Liver (tissue), 9 donors: ENCODE data around the gene RGS7. TPM values are rescaled to one million over a fixed set of nuclear protein-coding genes. Genes with fewer than 3 reads are reported as not detected.

Experiments
- DNase-seq: peaks from one replicate; pipeline ENCODE4 v3.0.0-alpha.2; 2017; ENCODE audit warnings: low spot score
- H3K27ac ChIP-seq, 2 donors: one replicate each; pipeline ENCODE4 v1.7.0; 2013; ENCODE audit warnings: inconsistent platforms in 2 of 2, low read length in 2 of 2, control low read depth in 1 of 2, low read depth in 1 of 2, mild to moderate bottlenecking in 1 of 2
- H3K27me3 ChIP-seq, 4 donors: one replicate each; pipeline versions ENCODE4 v1.6.1 to v1.7.0; 2013; ENCODE audit warnings: low read length in 3 of 4, inconsistent platforms in 1 of 4, mild to moderate bottlenecking in 1 of 4, moderate library complexity in 1 of 4; ENCODE audit not compliant: control insufficient read depth in 4 of 4, insufficient read depth in 4 of 4
- H3K36me3 ChIP-seq, 4 donors: one replicate each; pipeline versions ENCODE4 v1.6.1 to v1.7.0; 2013; ENCODE audit warnings: low read length in 3 of 4, mild to moderate bottlenecking in 3 of 4, low read depth in 1 of 4, moderate library complexity in 1 of 4; ENCODE audit not compliant: control insufficient read depth in 4 of 4, insufficient read depth in 3 of 4
- H3K4me1 ChIP-seq, 4 donors: one replicate each; pipeline versions ENCODE4 v1.6.1 to v1.7.0; 2013; ENCODE audit warnings: low read length in 3 of 4, mild to moderate bottlenecking in 3 of 4, moderate library complexity in 1 of 4; ENCODE audit not compliant: control insufficient read depth in 4 of 4, insufficient read depth in 4 of 4
- H3K4me3 ChIP-seq, 3 donors: one replicate each; pipeline versions ENCODE4 v1.6.1 to v1.7.0; 2013; ENCODE audit warnings: low read length in 3 of 3, control low read depth in 1 of 3, low read depth in 1 of 3, mild to moderate bottlenecking in 1 of 3
- H3K9ac ChIP-seq, 2 donors: one replicate each; pipeline ENCODE4 v1.7.0; 2013; ENCODE audit warnings: low read length in 2 of 2, mild to moderate bottlenecking in 2 of 2, moderate library complexity in 2 of 2, control low read depth in 1 of 2, low read depth in 1 of 2
- H3K9me3 ChIP-seq, 4 donors: one replicate each; pipeline versions ENCODE4 v1.6.1 to v1.7.0; 2013; ENCODE audit warnings: low read length in 3 of 4; ENCODE audit not compliant: control insufficient read depth in 4 of 4
- EGR1 ChIP-seq, 2 donors: IDR thresholded peaks; 2 replicates each; pipeline ENCODE4 v1.6.1; 2016 to 2018; ENCODE audit warnings: antibody characterized with exemption in 2 of 2, low read depth in 2 of 2
- FOXA1 ChIP-seq: IDR thresholded peaks from 2 replicates; pipeline ENCODE4 v1.6.1; 2016; ENCODE audit warnings: antibody characterized with exemption
- FOXA2 ChIP-seq: IDR thresholded peaks from 2 replicates; pipeline ENCODE4 v1.6.1; 2016; ENCODE audit warnings: antibody characterized with exemption
- GABPA ChIP-seq, 2 donors: IDR thresholded peaks in 1 of 2; conservative IDR thresholded peaks in 1 of 2; 2 replicates each; pipeline ENCODE4 v1.6.1; 2016; ENCODE audit warnings: antibody characterized with exemption in 2 of 2, mild to moderate bottlenecking in 1 of 2, moderate library complexity in 1 of 2
- HNF4A ChIP-seq, 2 donors: conservative IDR thresholded peaks; 2 replicates each; pipeline ENCODE4 v1.6.1; 2016; ENCODE audit warnings: antibody characterized with exemption in 2 of 2, mild to moderate bottlenecking in 2 of 2
- JUND ChIP-seq, 2 donors: IDR thresholded peaks; 2 replicates each; pipeline ENCODE4 v1.6.1; 2016; ENCODE audit warnings: antibody characterized with exemption in 2 of 2
- MAX ChIP-seq: IDR thresholded peaks from 2 replicates; pipeline ENCODE4 v1.6.1; 2016; ENCODE audit warnings: antibody characterized with exemption
- RAD21 ChIP-seq, 2 donors: IDR thresholded peaks; 2 replicates each; pipeline ENCODE4 v1.6.1; 2016; ENCODE audit warnings: antibody characterized with exemption in 2 of 2, mild to moderate bottlenecking in 2 of 2
- RXRA ChIP-seq, 2 donors: IDR thresholded peaks; 2 replicates each; pipeline ENCODE4 v1.6.1; 2017 to 2018; ENCODE audit warnings: antibody characterized with exemption in 2 of 2, mild to moderate bottlenecking in 1 of 2
- SP1 ChIP-seq: IDR thresholded peaks from 2 replicates; pipeline ENCODE4 v1.6.1; 2018; ENCODE audit warnings: antibody characterized with exemption, mild to moderate bottlenecking
- YY1 ChIP-seq: IDR thresholded peaks from 2 replicates; pipeline ENCODE4 v1.6.1; 2016; ENCODE audit warnings: antibody characterized with exemption, mild to moderate bottlenecking
- WGBS: extraction: QIAGEN DNeasy Blood & Tissue Kit; methylation state at CpG from one replicate; pipeline ENCODE4 v1.1.7; 2013; 5-methylcytosine and 5-hydroxymethylcytosine counted together
- polyA plus RNA-seq, 2 donors: library from polyadenylated mRNA; stranded (reverse) in 1 of 2; unstranded in 1 of 2; fragments of 200-250 nt in 1 of 2; fragments of >200 nt in 1 of 2; fragmentation: Nextera tagmentation in 1 of 2; extraction: Ambion mirVana in 1 of 2; gene quantifications; one replicate each; pipeline versions ENCODE4 v1.2.1 to v1.2.3, GENCODE V29; 2013 to 2015
- total RNA-seq, 2 donors: library from RNA; depleted of rRNA; stranded (reverse); fragments of >200 nt; gene quantifications; one replicate each; pipeline ENCODE4 v1.2.3, GENCODE V29; 2014
- TF ChIP-seq, protein P1 (sequence below): IDR thresholded peaks from 2 replicates; pipeline ENCODE4 v1.6.1; 2016; ENCODE audit warnings: antibody characterized with exemption, mild to moderate bottlenecking
- TF ChIP-seq, protein P2 (sequence below): IDR thresholded peaks from 2 replicates; pipeline ENCODE4 v1.6.1; 2016; ENCODE audit warnings: antibody characterized with exemption
- TF ChIP-seq, protein P3 (sequence below): IDR thresholded peaks from 2 replicates; pipeline ENCODE4 v1.6.1; 2016; ENCODE audit warnings: antibody characterized with exemption
- donor health status: healthy.
- donor health status: healthy.
- donor health status: healthy.
- donor health status: healthy.
- donor health status: healthy.

The RGS7 gene
- total and polyA plus RNA-seq, 4 donors, result 0.05 to 0.18 TPM; not detected in 2

GRCh38 chr1:241215683-241216082 is 141.3 kb downstream of the RGS7 start (continued):
- no peak for TF ChIP-seq MAX

- no peak for DNase-seq
Observed at GRCh38 chr1:241215203-241215602, 141.8 kb downstream of the RGS7 start.

GRCh38 chr1:241213139-241213538 is 143.9 kb downstream of the RGS7 start:
- no peak for DNase-seq
- Histone ChIP-seq H3K9me3 (peaks cover 0 to 6% (median 1%) of the 10 kb centered on the region in 4 donors), H3K9ac (no peak overlapping the region), H3K27ac (no peak overlapping the region), H3K4me1 (no peaks in the 10 kb centered on the region), H3K36me3 (no peaks in the 10 kb centered on the region), H3K27me3 (peaks cover 0 to 2% (median 0%) of the 10 kb centered on the region in 4 donors), H3K4me3 (no peak overlapping the region)
- 80% methylated on average over 8 of the region's 8 CpGs for WGBS
- TF ChIP-seq HNF4A (conservative IDR thresholded peaks at IDR 0.05), result no peak
- TF ChIP-seq FOXA2, result no peak
- no peak for TF ChIP-seq YY1
- no peak for TF ChIP-seq FOXA1
- TF ChIP-seq EGR1 (IDR thresholded peaks at IDR 0.05; ENCODE audit: low read depth in 2 of 2), result no peak
- TF ChIP-seq SP1, result no peak
- TF ChIP-seq RXRA (IDR thresholded peaks at IDR 0.05), result no peak
- TF ChIP-seq, protein P1, sequence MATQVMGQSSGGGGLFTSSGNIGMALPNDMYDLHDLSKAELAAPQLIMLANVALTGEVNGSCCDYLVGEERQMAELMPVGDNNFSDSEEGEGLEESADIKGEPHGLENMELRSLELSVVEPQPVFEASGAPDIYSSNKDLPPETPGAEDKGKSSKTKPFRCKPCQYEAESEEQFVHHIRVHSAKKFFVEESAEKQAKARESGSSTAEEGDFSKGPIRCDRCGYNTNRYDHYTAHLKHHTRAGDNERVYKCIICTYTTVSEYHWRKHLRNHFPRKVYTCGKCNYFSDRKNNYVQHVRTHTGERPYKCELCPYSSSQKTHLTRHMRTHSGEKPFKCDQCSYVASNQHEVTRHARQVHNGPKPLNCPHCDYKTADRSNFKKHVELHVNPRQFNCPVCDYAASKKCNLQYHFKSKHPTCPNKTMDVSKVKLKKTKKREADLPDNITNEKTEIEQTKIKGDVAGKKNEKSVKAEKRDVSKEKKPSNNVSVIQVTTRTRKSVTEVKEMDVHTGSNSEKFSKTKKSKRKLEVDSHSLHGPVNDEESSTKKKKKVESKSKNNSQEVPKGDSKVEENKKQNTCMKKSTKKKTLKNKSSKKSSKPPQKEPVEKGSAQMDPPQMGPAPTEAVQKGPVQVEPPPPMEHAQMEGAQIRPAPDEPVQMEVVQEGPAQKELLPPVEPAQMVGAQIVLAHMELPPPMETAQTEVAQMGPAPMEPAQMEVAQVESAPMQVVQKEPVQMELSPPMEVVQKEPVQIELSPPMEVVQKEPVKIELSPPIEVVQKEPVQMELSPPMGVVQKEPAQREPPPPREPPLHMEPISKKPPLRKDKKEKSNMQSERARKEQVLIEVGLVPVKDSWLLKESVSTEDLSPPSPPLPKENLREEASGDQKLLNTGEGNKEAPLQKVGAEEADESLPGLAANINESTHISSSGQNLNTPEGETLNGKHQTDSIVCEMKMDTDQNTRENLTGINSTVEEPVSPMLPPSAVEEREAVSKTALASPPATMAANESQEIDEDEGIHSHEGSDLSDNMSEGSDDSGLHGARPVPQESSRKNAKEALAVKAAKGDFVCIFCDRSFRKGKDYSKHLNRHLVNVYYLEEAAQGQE, result no peak

More at GRCh38 chr1:241215203-241215602, 141.8 kb downstream of the RGS7 start:
- H3K27me3 ChIP-seq, result no peaks in the 10 kb centered on the region
- 42% methylated on average over 4 of the region's 4 CpGs for WGBS
- no peak for TF ChIP-seq SP1
- TF ChIP-seq, protein P2, sequence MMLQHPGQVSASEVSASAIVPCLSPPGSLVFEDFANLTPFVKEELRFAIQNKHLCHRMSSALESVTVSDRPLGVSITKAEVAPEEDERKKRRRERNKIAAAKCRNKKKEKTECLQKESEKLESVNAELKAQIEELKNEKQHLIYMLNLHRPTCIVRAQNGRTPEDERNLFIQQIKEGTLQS, result no peak
- H3K9me3 ChIP-seq, result peaks cover 0 to 6% (median 1%) of the 10 kb centered on the region in 4 donors
- no peak overlapping the region for H3K4me3 ChIP-seq
- no peak overlapping the region for H3K27ac ChIP-seq
- no peaks in the 10 kb centered on the region for H3K4me1 ChIP-seq
- H3K9ac ChIP-seq, result no peak overlapping the region
- no peaks in the 10 kb centered on the region for H3K36me3 ChIP-seq

DNA sequence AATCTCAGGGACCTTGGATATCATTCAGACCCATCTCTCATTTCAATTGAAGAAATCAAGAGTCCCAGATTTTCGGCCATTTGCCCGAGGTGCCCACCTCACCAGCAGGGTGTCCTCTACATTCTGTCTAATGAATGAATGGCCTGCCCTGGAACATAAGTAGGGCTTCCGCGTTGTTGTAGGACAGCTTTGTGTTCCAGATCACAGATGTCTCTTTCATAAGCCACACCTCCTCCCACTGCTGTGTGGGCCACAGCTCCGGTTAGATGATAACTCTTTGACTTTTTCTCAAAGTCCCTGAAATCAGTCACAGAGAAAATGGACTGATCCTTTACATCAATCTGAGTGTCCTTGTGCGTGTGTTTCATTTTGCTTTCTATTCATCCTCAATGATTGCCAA is 144.4 kb downstream of the RGS7 start:
- no peak overlapping the region for H3K4me3 ChIP-seq
- no peak for TF ChIP-seq RAD21 (IDR thresholded peaks at IDR 0.05)
- TF ChIP-seq RXRA (IDR thresholded peaks at IDR 0.05), result no peak
- TF ChIP-seq, protein P3, sequence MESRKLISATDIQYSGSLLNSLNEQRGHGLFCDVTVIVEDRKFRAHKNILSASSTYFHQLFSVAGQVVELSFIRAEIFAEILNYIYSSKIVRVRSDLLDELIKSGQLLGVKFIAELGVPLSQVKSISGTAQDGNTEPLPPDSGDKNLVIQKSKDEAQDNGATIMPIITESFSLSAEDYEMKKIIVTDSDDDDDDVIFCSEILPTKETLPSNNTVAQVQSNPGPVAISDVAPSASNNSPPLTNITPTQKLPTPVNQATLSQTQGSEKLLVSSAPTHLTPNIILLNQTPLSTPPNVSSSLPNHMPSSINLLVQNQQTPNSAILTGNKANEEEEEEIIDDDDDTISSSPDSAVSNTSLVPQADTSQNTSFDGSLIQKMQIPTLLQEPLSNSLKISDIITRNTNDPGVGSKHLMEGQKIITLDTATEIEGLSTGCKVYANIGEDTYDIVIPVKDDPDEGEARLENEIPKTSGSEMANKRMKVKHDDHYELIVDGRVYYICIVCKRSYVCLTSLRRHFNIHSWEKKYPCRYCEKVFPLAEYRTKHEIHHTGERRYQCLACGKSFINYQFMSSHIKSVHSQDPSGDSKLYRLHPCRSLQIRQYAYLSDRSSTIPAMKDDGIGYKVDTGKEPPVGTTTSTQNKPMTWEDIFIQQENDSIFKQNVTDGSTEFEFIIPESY, result no peak
- no peak for TF ChIP-seq JUND (IDR thresholded peaks at IDR 0.05)
- TF ChIP-seq, protein P2, result no peak
- TF ChIP-seq GABPA (IDR thresholded peaks at IDR 0.05 in 1 of 2, conservative IDR thresholded peaks at IDR 0.05 in 1 of 2), result no peak
- no peak for TF ChIP-seq FOXA2
- no peak for TF ChIP-seq HNF4A (conservative IDR thresholded peaks at IDR 0.05)
- no peak for TF ChIP-seq EGR1 (IDR thresholded peaks at IDR 0.05; ENCODE audit: low read depth in 2 of 2)
- peaks cover 0 to 6% (median 1%) of the 10 kb centered on the region in 4 donors for H3K9me3 ChIP-seq
- no peak overlapping the region for H3K9ac ChIP-seq
- H3K4me1 ChIP-seq, result no peaks in the 10 kb centered on the region
- WGBS, result 79% methylated on average over 6 of the region's 6 CpGs
- no peak overlapping the region for H3K27ac ChIP-seq
- no peak for DNase-seq
- peaks cover 0 to 2% (median 0%) of the 10 kb centered on the region in 4 donors for H3K27me3 ChIP-seq
- H3K36me3 ChIP-seq, result no peaks in the 10 kb centered on the region
